BJ (cell line): ENCODE measurements around the gene TRAF3IP1. TPM values are rescaled to one million over a fixed set of nuclear protein-coding genes. Genes with fewer than 3 reads are reported as not detected.

Experiments
- CTCF ChIA-PET: fragments of 350-600 bp; formaldehyde crosslinking; extraction: SDS; loops from one replicate; lab custom pipeline; 2021; ENCODE audit warnings: antibody characterized with exemption, inconsistent platforms; lab: Yijun Ruan, JAX
- POLR2A ChIA-PET: fragments of 300-600 bp; sonication (Branson Sonifier 250); formaldehyde crosslinking; extraction: SDS; loops from one replicate; lab custom pipeline; 2021; ENCODE audit warnings: antibody characterized with exemption; lab: Charles Lee
- DNase-seq: peaks from one replicate; pipeline ENCODE4 v3.0.0-alpha.2; 2011; ENCODE audit warnings: low read depth
- H3K27me3 ChIP-seq: 2 replicates; pipeline ENCODE4 v1.6.0; 2011; ENCODE audit warnings: low read length; ENCODE audit not compliant: control insufficient read depth, insufficient read depth
- H3K36me3 ChIP-seq: 2 replicates; pipeline ENCODE4 v1.5.1; 2011; ENCODE audit warnings: low read length; ENCODE audit not compliant: control insufficient read depth, insufficient read depth
- H3K4me3 ChIP-seq: 2 replicates; pipeline ENCODE4 v1.5.1; 2011; ENCODE audit warnings: low read depth, mild to moderate bottlenecking, control low read depth, low read length
- CTCF ChIP-seq: IDR thresholded peaks from 2 replicates; pipeline ENCODE4 v1.5.1; 2011; ENCODE audit warnings: low read depth, mild to moderate bottlenecking, control low read depth, inconsistent platforms, low read length, moderate library complexity; ENCODE audit not compliant: insufficient read depth
- polyA plus RNA-seq: library from polyadenylated mRNA; depleted of rRNA; stranded (reverse); fragments of >200 nt; gene quantifications from 2 replicates; pipeline ENCODE4 v1.2.3, GENCODE V29; 2011

Gene TRAF3IP1
- polyA plus RNA-seq, 1 experiment: 5.8 TPM

DNA sequence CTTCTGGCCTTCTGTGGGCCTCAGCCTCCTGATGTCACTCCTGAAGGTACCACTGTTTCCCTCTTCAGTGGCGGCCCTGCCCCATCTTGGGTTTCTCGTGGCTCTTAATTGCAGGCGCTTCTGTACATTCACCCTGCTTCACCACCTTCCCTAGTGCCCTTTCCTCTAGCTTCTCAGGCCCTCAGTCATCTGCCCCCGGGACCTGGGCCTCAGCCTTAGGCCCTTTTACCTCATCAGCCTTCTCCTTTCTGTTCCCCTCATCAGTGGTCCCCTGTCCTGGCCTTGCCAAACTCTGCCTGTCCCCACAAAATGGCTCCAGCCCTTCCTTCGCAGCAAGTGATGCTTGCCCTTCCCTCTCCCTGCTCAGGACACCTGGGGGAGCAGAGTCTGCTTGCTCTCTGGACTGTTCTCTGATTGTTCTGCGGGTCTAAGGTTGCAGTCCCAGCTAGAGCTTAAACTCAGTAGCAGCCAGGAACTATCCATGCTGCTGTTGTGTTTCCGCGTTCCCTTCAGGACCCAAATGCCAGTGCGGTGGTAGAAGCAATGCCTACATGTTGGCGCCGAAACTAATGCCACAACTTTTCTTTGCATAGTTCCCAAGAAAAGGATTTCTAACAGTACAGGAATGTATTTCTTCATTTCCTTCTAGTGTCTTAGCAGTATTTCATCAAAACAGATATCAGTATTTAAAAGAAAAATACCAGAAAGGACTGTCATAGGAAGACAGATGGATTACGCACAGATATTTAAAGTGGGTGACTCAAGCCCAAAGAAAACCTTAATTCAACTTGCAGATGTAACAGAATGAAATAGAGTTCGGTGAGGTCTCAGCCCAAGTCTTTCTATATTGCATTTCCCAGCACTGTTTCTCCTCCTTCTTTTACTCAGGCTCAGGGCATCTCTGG is 113.9 kb downstream of the TRAF3IP1 start:
- H3K36me3 ChIP-seq: peaks cover 11% of the 10 kb centered on the region
- H3K4me3 ChIP-seq: no peak overlapping the region
- ChIA-PET CTCF (interaction anchor here (1.4 to 2.2 kb wide), 2 partner anchors 64 to 77 kb away, joined by 3 to 8 read pairs; no protein-coding TSS in a partner anchor), POLR2A (no interaction called here)
- H3K27me3 ChIP-seq: no peaks in the 10 kb centered on the region
- TF ChIP-seq CTCF: no peak
- DNase-seq: peak; percentile 86

DNA sequence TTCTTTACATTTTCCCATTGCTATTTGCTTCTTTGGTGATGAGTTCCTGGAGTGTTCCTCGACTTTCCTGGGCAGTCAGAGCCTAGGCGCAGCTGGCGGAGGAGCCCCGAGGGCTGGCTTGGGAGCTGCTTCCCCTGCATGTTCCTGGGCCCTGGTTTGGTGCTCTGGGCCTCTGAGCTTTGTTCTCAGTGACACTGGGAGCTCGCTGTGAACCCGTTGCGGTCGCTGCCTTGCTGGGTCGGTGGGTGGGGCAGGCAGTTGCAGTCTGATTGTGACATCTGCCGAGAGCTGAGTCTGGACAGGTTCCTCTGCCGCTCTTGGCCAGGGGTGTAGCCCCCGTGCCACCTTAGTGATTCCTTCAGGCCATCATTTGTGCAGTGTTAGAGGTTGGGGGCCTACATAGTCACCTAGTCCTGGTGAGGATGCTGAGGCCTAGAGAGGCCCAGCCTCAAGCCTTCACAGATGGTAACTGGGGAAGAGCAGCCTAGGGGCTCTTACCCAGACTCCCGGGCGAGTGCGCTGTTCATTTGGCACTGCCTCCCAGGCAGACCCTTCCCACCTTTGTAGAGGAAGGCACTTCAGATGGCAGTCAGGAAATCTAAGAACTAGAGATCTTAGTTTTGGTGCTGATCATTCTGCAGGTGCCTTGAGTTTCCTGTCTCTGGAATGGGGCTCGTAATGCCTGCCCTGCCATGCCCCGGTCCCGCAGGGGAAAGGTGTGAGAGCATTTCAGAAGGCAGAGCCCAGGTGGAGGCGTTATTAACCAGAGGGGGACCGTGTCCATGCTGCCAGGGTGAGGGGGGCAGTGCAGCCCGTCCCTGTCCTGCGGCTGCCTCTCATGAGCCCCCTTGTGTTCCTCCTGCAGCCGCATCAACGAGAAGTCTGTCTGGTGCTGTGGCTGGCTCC is 114.8 kb downstream of the TRAF3IP1 start:
- TF ChIP-seq CTCF: no peak
- H3K36me3 ChIP-seq: peaks cover 11% of the 10 kb centered on the region
- ChIA-PET POLR2A (no interaction called here), CTCF (interaction anchor here (2.2 kb wide), 1 partner anchor 65 kb away, joined by 8 read pairs; no protein-coding TSS in a partner anchor)
- H3K4me3 ChIP-seq: no peak overlapping the region
- DNase-seq: no peak
- no peaks in the 10 kb centered on the region for H3K27me3 ChIP-seq

DNA sequence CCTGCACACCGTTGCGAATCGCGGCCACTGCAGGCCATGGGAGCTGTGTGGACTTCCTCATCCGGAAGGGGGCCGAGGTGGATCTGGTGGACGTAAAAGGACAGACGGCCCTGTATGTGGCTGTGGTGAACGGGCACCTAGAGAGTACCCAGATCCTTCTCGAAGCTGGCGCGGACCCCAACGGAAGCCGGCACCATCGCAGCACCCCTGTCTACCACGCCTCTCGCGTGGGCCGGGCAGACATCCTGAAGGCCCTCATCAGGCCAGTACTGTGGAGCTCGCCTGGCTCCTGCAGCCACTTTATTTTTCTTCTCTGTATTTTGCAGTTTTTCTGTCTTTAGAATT is 115.4 kb downstream of the TRAF3IP1 start:
- no peak for TF ChIP-seq CTCF
- peaks cover 10% of the 10 kb centered on the region for H3K36me3 ChIP-seq
- no peak overlapping the region for H3K4me3 ChIP-seq
- H3K27me3 ChIP-seq: no peaks in the 10 kb centered on the region
- no peak for DNase-seq
- CTCF ChIA-PET: interaction anchor here (0.7 to 1.1 kb wide), 3 partner anchors 66 to 568 kb away, joined by 3 read pairs; no protein-coding TSS in a partner anchor
- POLR2A ChIA-PET: no interaction called here

- ChIA-PET POLR2A (no interaction called here), CTCF (interaction anchor here (0.8 to 2.2 kb wide), 3 partner anchors 8 to 70 kb away, joined by 4 to 5 read pairs (median 5); no protein-coding TSS in a partner anchor)
- peak; percentile 75 for DNase-seq
- H3K4me3 ChIP-seq: no peak overlapping the region
- peaks cover 7% of the 10 kb centered on the region for H3K36me3 ChIP-seq
- no peaks in the 10 kb centered on the region for H3K27me3 ChIP-seq
- no peak for TF ChIP-seq CTCF
Observed at GRCh38 chr2:238438856-238439849, 118.8 kb downstream of the TRAF3IP1 start.
